H1 (cell line): ENCODE results near the gene GNB5. TPM values are rescaled to one million over a fixed set of nuclear protein-coding genes. Genes with fewer than 3 reads are reported as not detected.

Experiments
- CTCF ChIA-PET: fragments of 300-600 bp; sonication (Branson Sonifier 250); formaldehyde crosslinking; loops from one replicate; lab custom pipeline; 2021; ENCODE audit not compliant: partially characterized antibody; lab: Charles Lee
- POLR2A ChIA-PET: fragments of 300-600 bp; sonication (Branson Sonifier 250); formaldehyde crosslinking; loops from one replicate; lab custom pipeline; 2021; ENCODE audit warnings: inconsistent platforms; ENCODE audit not compliant: partially characterized antibody; lab: Charles Lee
- DNase-seq, 2 experiments: peaks; one replicate each; pipeline versions ENCODE4 v3.0.0 to v3.0.0-alpha.2; 2010 to 2022; ENCODE audit warnings: low spot score in 2 of 2, low read depth in 1 of 2, mixed read lengths in 1 of 2
- FAIRE-seq: peaks from 2 replicates; lab custom pipeline; 2011; peaks lifted over from hg19 to GRCh38; lab: Jason Lieb, UNC
- H2AFZ ChIP-seq: 2 replicates; pipeline ENCODE4 v1.8.1; 2012; ENCODE audit warnings: low read length, inconsistent platforms
- H2AK5ac ChIP-seq: 2 replicates; pipeline ENCODE4 v1.6.1; 2013; ENCODE audit warnings: low read depth, low read length
- H2BK120ac ChIP-seq: replicated peaks from 2 replicates; pipeline ENCODE3; 2013; ENCODE audit warnings: low read depth, low read length, inconsistent platforms
- H2BK12ac ChIP-seq: 2 replicates; pipeline ENCODE4 v1.6.1; 2013; ENCODE audit warnings: low read depth, low read length
- H2BK15ac ChIP-seq: 2 replicates; pipeline ENCODE4 v1.6.1; 2013; ENCODE audit warnings: low read length
- H2BK20ac ChIP-seq: 2 replicates; pipeline ENCODE4 v1.6.1; 2013; ENCODE audit warnings: low read length
- H2BK5ac ChIP-seq: 2 replicates; pipeline ENCODE4 v1.6.1; 2013; ENCODE audit warnings: low read depth, low read length
- H3K14ac ChIP-seq: 2 replicates; pipeline ENCODE4 v1.6.1; 2013; ENCODE audit warnings: inconsistent platforms; ENCODE audit not compliant: insufficient read length
- H3K18ac ChIP-seq: 2 replicates; pipeline ENCODE4 v1.6.1; 2013; ENCODE audit warnings: low read length; ENCODE audit errors: extremely low read depth
- H3K23ac ChIP-seq: 2 replicates; pipeline ENCODE4 v1.6.1; 2013; ENCODE audit warnings: inconsistent platforms; ENCODE audit not compliant: insufficient read length
- H3K23me2 ChIP-seq: 2 replicates; pipeline ENCODE4 v1.6.1; 2013; ENCODE audit warnings: low read depth, low read length
- H3K27ac ChIP-seq: 2 replicates; pipeline ENCODE4 v1.6.1; 2011; ENCODE audit warnings: low read depth, low read length, inconsistent platforms
- H3K27me3 ChIP-seq, 4 experiments: replicated peaks in 1 of 4; 1 replicate in 1 of 4; 2 replicates in 3 of 4; pipeline versions ENCODE4 v1.6.1 to v1.8.1; 2011 to 2013; ENCODE audit warnings: low read length in 3 of 4, mild to moderate bottlenecking in 3 of 4, inconsistent platforms in 2 of 4, mixed read lengths in 2 of 4, moderate library complexity in 1 of 4; ENCODE audit not compliant: control insufficient read depth in 3 of 4, insufficient read depth in 3 of 4; ENCODE audit errors: extremely low read depth in 1 of 4
- H3K36me3 ChIP-seq, 4 experiments: 2 replicates each; pipeline versions ENCODE4 v1.6.1 to v1.8.1; 2011 to 2013; ENCODE audit warnings: mild to moderate bottlenecking in 4 of 4, low read length in 3 of 4, moderate library complexity in 2 of 4, control low read depth in 1 of 4, inconsistent platforms in 1 of 4; ENCODE audit not compliant: insufficient read depth in 4 of 4, control insufficient read depth in 2 of 4
- H3K4ac ChIP-seq: replicated peaks from 2 replicates; pipeline ENCODE3; 2013; ENCODE audit warnings: low read length, low read depth, mixed read lengths, inconsistent platforms; ENCODE audit not compliant: insufficient read length
- H3K4me1 ChIP-seq, 4 experiments: replicated peaks in 1 of 4; 1 replicate in 1 of 4; 2 replicates in 3 of 4; pipeline versions ENCODE4 v1.6.1 to v1.8.1; 2011 to 2013; ENCODE audit warnings: low read length in 3 of 4, inconsistent platforms in 2 of 4, mixed read lengths in 1 of 4; ENCODE audit not compliant: insufficient read depth in 4 of 4, control insufficient read depth in 3 of 4
- H3K4me2 ChIP-seq, 2 experiments: 2 replicates each; pipeline versions ENCODE4 v1.6.1 to v1.8.1; 2011 to 2013; ENCODE audit warnings: low read depth in 2 of 2, low read length in 2 of 2, control low read depth in 1 of 2, inconsistent platforms in 1 of 2, mild to moderate bottlenecking in 1 of 2; ENCODE audit not compliant: insufficient read depth in 1 of 2
- H3K4me3 ChIP-seq, 4 experiments: fragments of 200-600, 300-600 bp in 1 of 4; sonication (generic), shearing (Covaris generic), sonication (Bioruptor Twin) in 1 of 4; 2 replicates each; pipeline versions ENCODE4 v1.5.1 to v1.8.1; 2011 to 2016; ENCODE audit warnings: low read length in 4 of 4, low read depth in 3 of 4, control low read depth in 2 of 4, inconsistent platforms in 2 of 4, mild to moderate bottlenecking in 2 of 4, mixed read lengths in 1 of 4, moderate library complexity in 1 of 4; ENCODE audit not compliant: insufficient read depth in 2 of 4; ENCODE audit errors: extremely low read depth in 1 of 4
- H3K56ac ChIP-seq: replicated peaks from 2 replicates; pipeline ENCODE3; 2013; ENCODE audit warnings: low read depth, mild to moderate bottlenecking, mixed read lengths, low read length, inconsistent platforms; ENCODE audit not compliant: insufficient read length
- H3K79me1 ChIP-seq: 2 replicates; pipeline ENCODE4 v1.6.1; 2013; ENCODE audit warnings: low read depth, low read length, control low read depth
- H3K79me2 ChIP-seq, 2 experiments: 2 replicates each; pipeline versions ENCODE4 v1.6.1 to v1.8.1; 2012 to 2013; ENCODE audit warnings: low read length in 2 of 2, mild to moderate bottlenecking in 2 of 2, inconsistent platforms in 1 of 2; ENCODE audit not compliant: insufficient read depth in 2 of 2, control insufficient read depth in 1 of 2
- H3K9ac ChIP-seq, 4 experiments: replicated peaks in 1 of 4; 1 replicate in 1 of 4; 2 replicates in 3 of 4; pipeline versions ENCODE4 v1.6.1 to v1.8.1; 2011 to 2013; ENCODE audit warnings: low read depth in 3 of 4, low read length in 3 of 4, control low read depth in 2 of 4, mild to moderate bottlenecking in 2 of 4, moderate library complexity in 2 of 4, inconsistent platforms in 1 of 4; ENCODE audit errors: extremely low read depth in 1 of 4
- H3K9me3 ChIP-seq, 2 experiments: 2 replicates each; pipeline versions ENCODE4 v1.6.1 to v1.8.1; 2012 to 2013; ENCODE audit warnings: mild to moderate bottlenecking in 2 of 2, moderate library complexity in 2 of 2, control low read depth in 1 of 2, inconsistent platforms in 1 of 2, low read depth in 1 of 2, low read length in 1 of 2, mixed read lengths in 1 of 2; ENCODE audit not compliant: insufficient read depth in 2 of 2
- H4K20me1 ChIP-seq, 2 experiments: replicated peaks in 1 of 2; 2 replicates each; pipeline versions ENCODE3 to v1.8.1; 2011 to 2013; ENCODE audit warnings: inconsistent platforms in 2 of 2, low read length in 2 of 2, mild to moderate bottlenecking in 1 of 2; ENCODE audit not compliant: insufficient read depth in 2 of 2, control insufficient read depth in 1 of 2
- H4K5ac ChIP-seq: 2 replicates; pipeline ENCODE4 v1.6.1; 2013; ENCODE audit warnings: low read length, low read depth, mixed read lengths, inconsistent platforms; ENCODE audit not compliant: insufficient read length
- H4K8ac ChIP-seq: 2 replicates; pipeline ENCODE4 v1.8.0; 2013; ENCODE audit warnings: mild to moderate bottlenecking, moderate library complexity, low read length, inconsistent platforms; ENCODE audit not compliant: insufficient read depth; ENCODE audit errors: extremely low read depth
- H4K91ac ChIP-seq: replicated peaks from 2 replicates; pipeline ENCODE3; 2013; ENCODE audit warnings: low read length, mixed read lengths, inconsistent platforms; ENCODE audit not compliant: insufficient read length
- CBX8 ChIP-seq: fragments of 300-800, 300-1000 bp; sonication (generic); IDR thresholded peaks from 2 replicates; pipeline ENCODE4 v1.7.1; 2016; ENCODE audit warnings: low read depth, low read length, borderline replicate concordance
- TCF12 ChIP-seq: IDR thresholded peaks from 2 replicates; pipeline ENCODE4 v1.6.1; 2011; ENCODE audit warnings: low read depth, mild to moderate bottlenecking, low read length
- USF2 ChIP-seq: IDR thresholded peaks from 2 replicates; pipeline ENCODE4 v1.6.1; 2011; ENCODE audit warnings: low read length, improper control_type of control experiment
- WGBS, 2 experiments: shearing (Covaris generic) in 1 of 2; methylation state at CpG; one replicate each; pipeline versions ENCODE4 v1.1.6 to v1.1.7; 2013 to 2015; ENCODE audit warnings: low lambda C conversion rate in 2 of 2, mixed read lengths in 2 of 2, inconsistent platforms in 1 of 2, low coverage in 1 of 2, missing lambda C conversion rate in 1 of 2; ENCODE audit not compliant: insufficient replicate concordance in 2 of 2, insufficient coverage in 1 of 2, insufficient read length in 1 of 2; ENCODE audit errors: extremely low coverage in 1 of 2, missing lambda C conversion rate in 1 of 2; 5-methylcytosine and 5-hydroxymethylcytosine counted together
- polyA plus RNA-seq, 7 experiments: library from polyadenylated mRNA; depleted of rRNA in 3 of 7; stranded (reverse) in 5 of 7; unstranded in 2 of 7; fragments of >200 nt in 5 of 7; fragments of 200-250 nt in 2 of 7; gene quantifications; 1 replicate in 5 of 7; 2 replicates in 1 of 7; 4 replicates in 1 of 7; pipeline versions ENCODE4 v1.2.1 to v1.2.3, GENCODE V29; 2011 to 2013; ENCODE audit warnings: missing spikeins in 2 of 7, mixed read lengths in 2 of 7
- total RNA-seq: library from RNA; stranded (reverse); fragmentation: NEBNext Ultra II Directional; extraction: Animal tissue kit (Norgen Biotek cat#: 25700); gene quantifications from 2 replicates; pipeline ENCODE4 v1.2.1, GENCODE V29; 2021

The GNB5 gene
- total and polyA plus RNA-seq, 2 of the 8 experiments (the other 6 are each of a cell fraction or from before 2014, with no cell fraction given), result 21.7 to 42.5 TPM

- H3K56ac ChIP-seq, result no peak overlapping the region
- no peaks in the 10 kb centered on the region for H4K20me1 ChIP-seq
- no peak overlapping the region for H3K4me3 ChIP-seq
- no peak overlapping the region for H3K9ac ChIP-seq
- no peak overlapping the region for H4K5ac ChIP-seq
- H2BK5ac ChIP-seq, result no peak overlapping the region
- H3K4ac ChIP-seq, result no peak overlapping the region
- peaks cover 3% of the 10 kb centered on the region; the same call in 1 of the 2 replicates for H3K79me1 ChIP-seq
- 0 out of 2 replicates have a peak overlapping the region, but pooled peaks have one; percentile 53 for H2BK15ac ChIP-seq
- H3K23me2 ChIP-seq, result peaks cover 15% of the 10 kb centered on the region
- 89% methylated on average over 6 of the region's 6 CpGs; no CpG with 5 or more reads in 1 of the 2 experiments for WGBS, 2 experiments
- H3K18ac ChIP-seq, result no peak overlapping the region
- DNase-seq (no peak), FAIRE-seq (no peak)
- H4K8ac ChIP-seq, result no peak overlapping the region
- no peak overlapping the region for H2AFZ ChIP-seq
- H3K27me3 ChIP-seq, result peaks cover 0 to 8% (median 7%) of the 10 kb centered on the region in 4 experiments; a peak in 4 of 7 replicates
- H3K4me1 ChIP-seq, result peaks cover 1 to 9% (median 3%) of the 10 kb centered on the region in 4 experiments; a peak in 4 of 7 replicates
- H3K4me2 ChIP-seq, result no peak overlapping the region
- H3K9me3 ChIP-seq, result no peaks in the 10 kb centered on the region
- H2AK5ac ChIP-seq, result no peak overlapping the region
- H3K23ac ChIP-seq, result no peak overlapping the region
- H2BK120ac ChIP-seq, result no peak overlapping the region
- peaks cover 0 to 11% of the 10 kb centered on the region in 2 experiments; a peak in 1 of 4 replicates for H3K79me2 ChIP-seq
- ChIA-PET POLR2A (no interaction called here), CTCF (interaction anchor here (0.6 to 13.2 kb wide), 14 partner anchors 9 to 1541 kb away, joined by 3 to 189 read pairs (median 3); partner anchors contain the start of gene SCG3)
- no peaks in the 10 kb centered on the region for H3K36me3 ChIP-seq
- H3K14ac ChIP-seq, result no peak overlapping the region
- no peak overlapping the region for H4K91ac ChIP-seq
- no peak overlapping the region for H3K27ac ChIP-seq
- H2BK12ac ChIP-seq, result no peak overlapping the region
- H2BK20ac ChIP-seq, result no peak overlapping the region
- no peak for TF ChIP-seq USF2
- no peak for TF ChIP-seq CBX8
- no peak for TF ChIP-seq TCF12
Observed at GRCh38 chr15:52181938-52182780, 9.0 kb downstream of the GNB5 start.
